HL-60 (cell line): Measurements from ENCODE around the gene TRMT61A.

Experiments used
- CTCF ChIP-seq: IDR thresholded peaks from one replicate; pipeline ENCODE4 v1.5.1; 2011; ENCODE audit warnings: low read length, control low read depth, inconsistent platforms; ENCODE audit not compliant: insufficient read depth
- GABPA ChIP-seq: IDR thresholded peaks from 2 replicates; pipeline ENCODE4 v1.6.1; 2012; ENCODE audit warnings: low read depth
- POLR2AphosphoS5 ChIP-seq: IDR thresholded peaks from 2 replicates; pipeline ENCODE4 v1.6.1; 2012; ENCODE audit warnings: low read depth
- SPI1 ChIP-seq: IDR thresholded peaks from 2 replicates; pipeline ENCODE4 v1.6.1; 2012; ENCODE audit warnings: low read depth, mild to moderate bottlenecking, borderline replicate concordance
- TF ChIP-seq, protein P1 (sequence below): IDR thresholded peaks from 2 replicates; pipeline ENCODE4 v1.6.1; 2012; ENCODE audit warnings: low read depth; ENCODE audit not compliant: insufficient replicate concordance

DNA sequence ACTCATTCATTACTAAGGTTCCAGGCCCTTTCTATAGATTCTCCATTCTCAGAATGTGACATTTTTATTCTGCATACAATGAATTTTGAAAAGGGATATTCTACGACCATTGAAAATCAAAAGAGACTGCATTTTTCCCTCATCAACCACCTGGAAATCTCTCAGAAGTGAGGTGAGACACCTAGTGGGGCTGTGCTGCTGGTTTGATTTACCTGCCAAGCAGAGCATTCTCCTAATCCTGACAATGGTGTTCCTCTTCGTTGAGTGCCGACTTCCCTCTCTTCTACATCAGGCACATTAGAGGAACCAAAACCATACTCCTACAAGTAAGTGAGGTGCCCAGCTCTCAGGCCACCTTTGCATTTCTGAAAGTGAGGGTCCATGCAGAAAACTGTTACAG lies 21.2 kb upstream of the TRMT61A start:
- no peak for TF ChIP-seq CTCF
- TF ChIP-seq, protein P1, sequence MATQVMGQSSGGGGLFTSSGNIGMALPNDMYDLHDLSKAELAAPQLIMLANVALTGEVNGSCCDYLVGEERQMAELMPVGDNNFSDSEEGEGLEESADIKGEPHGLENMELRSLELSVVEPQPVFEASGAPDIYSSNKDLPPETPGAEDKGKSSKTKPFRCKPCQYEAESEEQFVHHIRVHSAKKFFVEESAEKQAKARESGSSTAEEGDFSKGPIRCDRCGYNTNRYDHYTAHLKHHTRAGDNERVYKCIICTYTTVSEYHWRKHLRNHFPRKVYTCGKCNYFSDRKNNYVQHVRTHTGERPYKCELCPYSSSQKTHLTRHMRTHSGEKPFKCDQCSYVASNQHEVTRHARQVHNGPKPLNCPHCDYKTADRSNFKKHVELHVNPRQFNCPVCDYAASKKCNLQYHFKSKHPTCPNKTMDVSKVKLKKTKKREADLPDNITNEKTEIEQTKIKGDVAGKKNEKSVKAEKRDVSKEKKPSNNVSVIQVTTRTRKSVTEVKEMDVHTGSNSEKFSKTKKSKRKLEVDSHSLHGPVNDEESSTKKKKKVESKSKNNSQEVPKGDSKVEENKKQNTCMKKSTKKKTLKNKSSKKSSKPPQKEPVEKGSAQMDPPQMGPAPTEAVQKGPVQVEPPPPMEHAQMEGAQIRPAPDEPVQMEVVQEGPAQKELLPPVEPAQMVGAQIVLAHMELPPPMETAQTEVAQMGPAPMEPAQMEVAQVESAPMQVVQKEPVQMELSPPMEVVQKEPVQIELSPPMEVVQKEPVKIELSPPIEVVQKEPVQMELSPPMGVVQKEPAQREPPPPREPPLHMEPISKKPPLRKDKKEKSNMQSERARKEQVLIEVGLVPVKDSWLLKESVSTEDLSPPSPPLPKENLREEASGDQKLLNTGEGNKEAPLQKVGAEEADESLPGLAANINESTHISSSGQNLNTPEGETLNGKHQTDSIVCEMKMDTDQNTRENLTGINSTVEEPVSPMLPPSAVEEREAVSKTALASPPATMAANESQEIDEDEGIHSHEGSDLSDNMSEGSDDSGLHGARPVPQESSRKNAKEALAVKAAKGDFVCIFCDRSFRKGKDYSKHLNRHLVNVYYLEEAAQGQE = no peak
- no peak for TF ChIP-seq POLR2AphosphoS5
- TF ChIP-seq GABPA = no peak
- TF ChIP-seq SPI1 = no peak
